ENCODE measurements around the gene VWCE. TPM values are rescaled to one million over a fixed set of nuclear protein-coding genes. Genes with fewer than 3 reads are reported as not detected.
A peak's percentile ranks its signal among the peaks of the same experiment; 100 is the strongest.

The VWCE gene
- total and polyA plus RNA-seq, 2 donors from 2014 or later: 0.32 to 1.2 TPM

GRCh38 chr11:61273178-61274078, 21.7 kb downstream of the VWCE start:
- H3K36me3 ChIP-seq (ENCODE audit: control insufficient read depth in 2 of 3, insufficient read depth in 3 of 3, low read length in 3 of 3): no peaks in the 10 kb centered on the region
- H3K27ac ChIP-seq (ENCODE audit: low read depth in 2 of 2, low read length in 2 of 2): no peak overlapping the region
- no peaks in the 10 kb centered on the region for H3K27me3 ChIP-seq (ENCODE audit: control insufficient read depth, insufficient read depth, low read length)
- no peak overlapping the region for H3K9ac ChIP-seq (ENCODE audit: low read length in 3 of 3)
- no peak overlapping the region for H3K4me3 ChIP-seq (ENCODE audit: low read length in 3 of 3)
- intact Hi-C loops (cut with DNase I): no loop called here
- no peak for FAIRE-seq
- no peaks in the 10 kb centered on the region for H3K9me3 ChIP-seq (ENCODE audit: control insufficient read depth in 2 of 3, insufficient read depth in 1 of 3, low read length in 3 of 3)
- TF ChIP-seq, protein P1, sequence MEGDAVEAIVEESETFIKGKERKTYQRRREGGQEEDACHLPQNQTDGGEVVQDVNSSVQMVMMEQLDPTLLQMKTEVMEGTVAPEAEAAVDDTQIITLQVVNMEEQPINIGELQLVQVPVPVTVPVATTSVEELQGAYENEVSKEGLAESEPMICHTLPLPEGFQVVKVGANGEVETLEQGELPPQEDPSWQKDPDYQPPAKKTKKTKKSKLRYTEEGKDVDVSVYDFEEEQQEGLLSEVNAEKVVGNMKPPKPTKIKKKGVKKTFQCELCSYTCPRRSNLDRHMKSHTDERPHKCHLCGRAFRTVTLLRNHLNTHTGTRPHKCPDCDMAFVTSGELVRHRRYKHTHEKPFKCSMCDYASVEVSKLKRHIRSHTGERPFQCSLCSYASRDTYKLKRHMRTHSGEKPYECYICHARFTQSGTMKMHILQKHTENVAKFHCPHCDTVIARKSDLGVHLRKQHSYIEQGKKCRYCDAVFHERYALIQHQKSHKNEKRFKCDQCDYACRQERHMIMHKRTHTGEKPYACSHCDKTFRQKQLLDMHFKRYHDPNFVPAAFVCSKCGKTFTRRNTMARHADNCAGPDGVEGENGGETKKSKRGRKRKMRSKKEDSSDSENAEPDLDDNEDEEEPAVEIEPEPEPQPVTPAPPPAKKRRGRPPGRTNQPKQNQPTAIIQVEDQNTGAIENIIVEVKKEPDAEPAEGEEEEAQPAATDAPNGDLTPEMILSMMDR (IDR thresholded peaks at IDR 0.05; ENCODE audit: borderline replicate concordance, extremely low read depth, insufficient read depth): no peak
- H3K4me1 ChIP-seq (ENCODE audit: control insufficient read depth in 2 of 3, insufficient read depth in 2 of 3, low read depth in 1 of 3, low read length in 3 of 3): no peaks in the 10 kb centered on the region
- peak in 1 of 5 donors; percentile 85 for DNase-seq

GRCh38 chr11:61272731-61273130, 22.4 kb downstream of the VWCE start:
- Histone ChIP-seq H3K9me3 (ENCODE audit: control insufficient read depth in 2 of 3, insufficient read depth in 1 of 3, low read length in 3 of 3) (no peaks in the 10 kb centered on the region), H3K27ac (ENCODE audit: low read depth in 2 of 2, low read length in 2 of 2) (no peak overlapping the region), H3K4me3 (ENCODE audit: low read length in 3 of 3) (no peak overlapping the region), H3K36me3 (ENCODE audit: control insufficient read depth in 2 of 3, insufficient read depth in 3 of 3, low read length in 3 of 3) (no peaks in the 10 kb centered on the region), H3K9ac (ENCODE audit: low read length in 3 of 3) (no peak overlapping the region), H3K4me1 (ENCODE audit: control insufficient read depth in 2 of 3, insufficient read depth in 2 of 3, low read depth in 1 of 3, low read length in 3 of 3) (no peaks in the 10 kb centered on the region), H3K27me3 (ENCODE audit: control insufficient read depth, insufficient read depth, low read length) (no peaks in the 10 kb centered on the region)
- FAIRE-seq (no peak), DNase-seq (no peak)
- TF ChIP-seq, protein P1 (IDR thresholded peaks at IDR 0.05; ENCODE audit: borderline replicate concordance, extremely low read depth, insufficient read depth): no peak
- intact Hi-C loops (cut with DNase I): no loop called here

GRCh38 chr11:61270354-61271076, 24.6 kb downstream of the VWCE start:
- Histone ChIP-seq H3K9ac (ENCODE audit: low read length in 3 of 3) (no peak overlapping the region), H3K27me3 (ENCODE audit: control insufficient read depth, insufficient read depth, low read length) (no peaks in the 10 kb centered on the region), H3K4me3 (ENCODE audit: low read length in 3 of 3) (no peak overlapping the region), H3K36me3 (ENCODE audit: control insufficient read depth in 2 of 3, insufficient read depth in 3 of 3, low read length in 3 of 3) (no peaks in the 10 kb centered on the region), H3K9me3 (ENCODE audit: control insufficient read depth in 2 of 3, insufficient read depth in 1 of 3, low read length in 3 of 3) (no peaks in the 10 kb centered on the region), H3K4me1 (ENCODE audit: control insufficient read depth in 2 of 3, insufficient read depth in 2 of 3, low read depth in 1 of 3, low read length in 3 of 3) (no peaks in the 10 kb centered on the region), H3K27ac (ENCODE audit: low read depth in 2 of 2, low read length in 2 of 2) (no peak overlapping the region)
- intact Hi-C loops (cut with DNase I): no loop called here
- DNase-seq (no peak), FAIRE-seq (no peak)
- TF ChIP-seq, protein P1 (IDR thresholded peaks at IDR 0.05; ENCODE audit: borderline replicate concordance, extremely low read depth, insufficient read depth): no peak
